B cell (primary cell): ENCODE data around the gene PIK3C2G.

Source experiments
- EZH2 ChIP-seq: IDR thresholded peaks from 2 replicates; pipeline ENCODE4 v1.6.1; 2012; ENCODE audit warnings: borderline replicate concordance, low read depth, mild to moderate bottlenecking, moderate library complexity, low read length; ENCODE audit not compliant: insufficient read depth, poor library complexity, severe bottlenecking
- TF ChIP-seq, protein P1 (sequence below): fragments of 200-600 bp; IDR thresholded peaks from one replicate; pipeline ENCODE4 v1.8.0; 2022; ENCODE audit warnings: antibody characterized with exemption, mild to moderate bottlenecking

DNA sequence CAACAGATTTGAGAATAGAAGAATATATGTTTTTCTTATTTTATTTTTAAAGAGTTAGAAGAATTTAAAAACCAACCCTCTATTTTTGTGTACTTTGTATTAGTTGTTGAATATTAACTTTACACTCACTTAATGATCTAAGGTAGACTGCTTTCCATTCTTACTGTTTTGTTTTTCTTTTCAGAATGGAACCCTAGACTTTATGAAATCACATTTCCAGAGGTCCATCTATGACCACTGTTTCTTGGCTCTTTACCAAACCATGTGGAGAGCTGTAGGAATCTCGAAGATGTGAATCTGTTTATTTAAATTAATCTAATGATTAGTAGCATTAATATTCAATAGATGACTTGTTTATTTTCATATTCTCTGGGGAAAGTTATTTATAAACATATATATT, 7.2 kb upstream of the PIK3C2G start:
- no peak for TF ChIP-seq EZH2
- TF ChIP-seq, protein P1, sequence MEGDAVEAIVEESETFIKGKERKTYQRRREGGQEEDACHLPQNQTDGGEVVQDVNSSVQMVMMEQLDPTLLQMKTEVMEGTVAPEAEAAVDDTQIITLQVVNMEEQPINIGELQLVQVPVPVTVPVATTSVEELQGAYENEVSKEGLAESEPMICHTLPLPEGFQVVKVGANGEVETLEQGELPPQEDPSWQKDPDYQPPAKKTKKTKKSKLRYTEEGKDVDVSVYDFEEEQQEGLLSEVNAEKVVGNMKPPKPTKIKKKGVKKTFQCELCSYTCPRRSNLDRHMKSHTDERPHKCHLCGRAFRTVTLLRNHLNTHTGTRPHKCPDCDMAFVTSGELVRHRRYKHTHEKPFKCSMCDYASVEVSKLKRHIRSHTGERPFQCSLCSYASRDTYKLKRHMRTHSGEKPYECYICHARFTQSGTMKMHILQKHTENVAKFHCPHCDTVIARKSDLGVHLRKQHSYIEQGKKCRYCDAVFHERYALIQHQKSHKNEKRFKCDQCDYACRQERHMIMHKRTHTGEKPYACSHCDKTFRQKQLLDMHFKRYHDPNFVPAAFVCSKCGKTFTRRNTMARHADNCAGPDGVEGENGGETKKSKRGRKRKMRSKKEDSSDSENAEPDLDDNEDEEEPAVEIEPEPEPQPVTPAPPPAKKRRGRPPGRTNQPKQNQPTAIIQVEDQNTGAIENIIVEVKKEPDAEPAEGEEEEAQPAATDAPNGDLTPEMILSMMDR: no peak
